HCT116 (cell line): ENCODE results near the gene GFPT2. TPM values are rescaled to one million over a fixed set of nuclear protein-coding genes. Genes with fewer than 3 reads are reported as not detected.

ENCODE experiments used
- ATAC-seq: fragments of 200-7000 bp; cut with Tn5 transposase; 2 replicates; pipeline ENCODE4 v1.9.1; 2020; ENCODE audit warnings: mild to moderate bottlenecking, moderate library complexity
- BruUV-seq: library from RNA; stranded (reverse); fragments of 400-500 nt; replicated peaks from 2 replicates; lab custom pipeline; 2021; lab: Mats Ljungman, UMichigan
- CTCF ChIA-PET: fragments of 300-600 bp; sonication (Branson Sonifier 250); formaldehyde crosslinking; loops from one replicate; lab custom pipeline; 2021; ENCODE audit warnings: antibody characterized with exemption; lab: Charles Lee
- POLR2A ChIA-PET: fragments of 300-600, 350-600 bp; sonication (Branson Sonifier 250); formaldehyde crosslinking; loops from one replicate; lab custom pipeline; 2021; ENCODE audit warnings: antibody characterized with exemption; lab: Charles Lee
- RAD21 ChIA-PET, 2 experiments: fragments of 300-600 bp; sonication (Branson Sonifier 250); formaldehyde crosslinking; loops; one replicate each; lab custom pipeline; 2023; ENCODE audit warnings: low total read pairs in 2 of 2; ENCODE audit not compliant: uncharacterized antibody in 2 of 2, unreplicated experiment in 2 of 2, low non-redundant PET in 1 of 2; lab: Charles Lee
- DNase-seq: peaks from one replicate; pipeline ENCODE4 v3.0.0-alpha.2; 2010; ENCODE audit warnings: low read depth, low spot score
- H2AFZ ChIP-seq: fragments of 200-600 bp; shearing (Covaris generic), sonication (generic); 2 replicates; pipeline ENCODE4 v1.6.1; 2017; ENCODE audit warnings: low read depth, mixed run types, mixed read lengths, antibody characterized with exemption, low read length; ENCODE audit not compliant: poor library complexity, severe bottlenecking
- H3K27ac ChIP-seq: 2 replicates; pipeline ENCODE4 v1.5.1; 2012; ENCODE audit warnings: low read depth, low read length
- H3K27me3 ChIP-seq: fragments of 200-600 bp; sonication (generic); 2 replicates; pipeline ENCODE4 v1.6.1; 2016; ENCODE audit warnings: mixed run types, low read length, mixed read lengths; ENCODE audit not compliant: insufficient read depth
- H3K36me3 ChIP-seq, 2 experiments: fragments of 200-500 bp in 1 of 2; fragments of 200-600 bp in 1 of 2; sonication (Bioruptor generic) in 1 of 2; sonication (generic) in 1 of 2; 2 replicates each; pipeline versions ENCODE4 v1.5.1 to v1.6.1; 2014 to 2016; ENCODE audit warnings: low read length in 2 of 2, inconsistent platforms in 1 of 2, mixed read lengths in 1 of 2, mixed run types in 1 of 2; ENCODE audit not compliant: insufficient read depth in 2 of 2, control insufficient read depth in 1 of 2
- H3K4me1 ChIP-seq, 2 experiments: fragments of 200-600 bp in 1 of 2; sonication (generic) in 1 of 2; 2 replicates each; pipeline versions ENCODE4 v1.5.1 to v1.6.1; 2012 to 2017; ENCODE audit warnings: low read length in 2 of 2, inconsistent platforms in 1 of 2, mild to moderate bottlenecking in 1 of 2, mixed read lengths in 1 of 2, mixed run types in 1 of 2, moderate library complexity in 1 of 2; ENCODE audit not compliant: insufficient read depth in 2 of 2, control insufficient read depth in 1 of 2
- H3K4me2 ChIP-seq: fragments of 200-600 bp; sonication (generic); 2 replicates; pipeline ENCODE4 v1.6.1; 2017; ENCODE audit warnings: mixed run types, low read length, mixed read lengths
- H3K4me3 ChIP-seq, 2 experiments: fragments of 200-600 bp in 1 of 2; sonication (generic) in 1 of 2; replicated peaks in 1 of 2; 2 replicates each; pipeline ENCODE4 v1.5.1; 2011 to 2016; ENCODE audit warnings: low read length in 2 of 2, control low read depth in 1 of 2, low read depth in 1 of 2, mild to moderate bottlenecking in 1 of 2, mixed read lengths in 1 of 2, mixed run types in 1 of 2
- H3K79me2 ChIP-seq: fragments of 200-600 bp; sonication (generic); 2 replicates; pipeline ENCODE4 v1.6.1; 2017; ENCODE audit warnings: mild to moderate bottlenecking, mixed run types, low read length, moderate library complexity, mixed read lengths; ENCODE audit not compliant: insufficient read depth
- H3K9ac ChIP-seq: fragments of 200-600 bp; sonication (generic); 2 replicates; pipeline ENCODE4 v1.6.1; 2016; ENCODE audit warnings: low read length, mixed read lengths
- H3K9me2 ChIP-seq: fragments of 200-600 bp; sonication (generic), shearing (Covaris generic); 2 replicates; pipeline ENCODE4 v1.6.1; 2017; ENCODE audit warnings: mixed run types, mild to moderate bottlenecking, moderate library complexity; ENCODE audit not compliant: insufficient read depth
- H3K9me3 ChIP-seq, 2 experiments: fragments of 200-500 bp in 1 of 2; fragments of 200-600 bp in 1 of 2; sonication (Bioruptor generic) in 1 of 2; sonication (generic) in 1 of 2; 2 replicates each; pipeline ENCODE4 v1.6.1; 2014 to 2017; ENCODE audit warnings: low read length in 2 of 2, mixed read lengths in 2 of 2, inconsistent platforms in 1 of 2, low read depth in 1 of 2, mild to moderate bottlenecking in 1 of 2, mixed run types in 1 of 2, moderate library complexity in 1 of 2; ENCODE audit not compliant: control insufficient read depth in 1 of 2, insufficient read depth in 1 of 2
- H4K20me1 ChIP-seq: fragments of 200-600 bp; sonication (generic), shearing (Covaris generic); 2 replicates; pipeline ENCODE4 v1.6.1; 2017; ENCODE audit warnings: mixed run types, mild to moderate bottlenecking, moderate library complexity; ENCODE audit not compliant: insufficient read depth
- ATF3 ChIP-seq: IDR thresholded peaks from 2 replicates; pipeline ENCODE4 v1.6.1; 2012
- ELF1 ChIP-seq: IDR thresholded peaks from 2 replicates; pipeline ENCODE4 v1.6.1; 2012; ENCODE audit warnings: low read depth, borderline replicate concordance
- MAX ChIP-seq: IDR thresholded peaks from 2 replicates; pipeline ENCODE4 v1.6.1; 2012
- POLR2AphosphoS5 ChIP-seq: IDR thresholded peaks from 2 replicates; pipeline ENCODE4 v1.6.1; 2011; ENCODE audit warnings: mild to moderate bottlenecking, low read depth, low read length, moderate library complexity
- SIN3A ChIP-seq: IDR thresholded peaks from 2 replicates; pipeline ENCODE4 v1.6.1; 2012; ENCODE audit warnings: low read depth
- TCF7L2 ChIP-seq: IDR thresholded peaks from 2 replicates; pipeline ENCODE4 v1.7.0; 2011; ENCODE audit warnings: borderline replicate concordance, inconsistent platforms; ENCODE audit not compliant: insufficient read depth, insufficient read length; ENCODE audit errors: extremely low read depth
- ZFX ChIP-seq: fragments of 450-650 bp; IDR thresholded peaks from 2 replicates; pipeline ENCODE4 v1.6.1; 2017
- intact Hi-C: fragments of 100-400 bp; cut with micrococcal nuclease; formaldehyde crosslinking; loops from 2 replicates; pipeline ENCODE4 v1.10.0; 2022
- total RNA-seq: library from RNA; stranded (reverse); gene quantifications from one replicate; pipeline ENCODE4 v1.2.1, GENCODE V29; 2021; ENCODE audit not compliant: unreplicated experiment
- TF ChIP-seq, protein P1 (sequence below): IDR thresholded peaks from 2 replicates; pipeline ENCODE4 v1.6.1; 2011; ENCODE audit warnings: mild to moderate bottlenecking, low read length, moderate library complexity; ENCODE audit not compliant: insufficient replicate concordance; ENCODE audit errors: extremely low read depth

GFPT2 gene
- total RNA-seq, 1 experiment from 2014 or later = 16.1 TPM

- intact Hi-C loops = no loop called here
- Histone ChIP-seq H3K36me3 (no peaks in the 10 kb centered on the region), H3K27ac (no peak overlapping the region), H2AFZ (no peak overlapping the region), H3K9me3 (no peaks in the 10 kb centered on the region), H3K4me2 (no peak overlapping the region), H3K79me2 (no peaks in the 10 kb centered on the region), H3K9ac (no peak overlapping the region), H3K4me3 (no peak overlapping the region), H3K9me2 (no peaks in the 10 kb centered on the region), H3K27me3 (no peaks in the 10 kb centered on the region), H4K20me1 (no peaks in the 10 kb centered on the region), H3K4me1 (no peaks in the 10 kb centered on the region)
- RAD21 ChIA-PET = no interaction called here
- no peak for ATAC-seq
- POLR2A ChIA-PET = no interaction called here
- DNase-seq = no peak
- no TSS peak for BruUV-seq
- CTCF ChIA-PET = no interaction called here
- TF ChIP-seq POLR2AphosphoS5 (no peak), TCF7L2 (no peak), MAX (no peak), SIN3A (no peak), ELF1 (no peak), ATF3 (no peak), ZFX (no peak)
- TF ChIP-seq, protein P1, sequence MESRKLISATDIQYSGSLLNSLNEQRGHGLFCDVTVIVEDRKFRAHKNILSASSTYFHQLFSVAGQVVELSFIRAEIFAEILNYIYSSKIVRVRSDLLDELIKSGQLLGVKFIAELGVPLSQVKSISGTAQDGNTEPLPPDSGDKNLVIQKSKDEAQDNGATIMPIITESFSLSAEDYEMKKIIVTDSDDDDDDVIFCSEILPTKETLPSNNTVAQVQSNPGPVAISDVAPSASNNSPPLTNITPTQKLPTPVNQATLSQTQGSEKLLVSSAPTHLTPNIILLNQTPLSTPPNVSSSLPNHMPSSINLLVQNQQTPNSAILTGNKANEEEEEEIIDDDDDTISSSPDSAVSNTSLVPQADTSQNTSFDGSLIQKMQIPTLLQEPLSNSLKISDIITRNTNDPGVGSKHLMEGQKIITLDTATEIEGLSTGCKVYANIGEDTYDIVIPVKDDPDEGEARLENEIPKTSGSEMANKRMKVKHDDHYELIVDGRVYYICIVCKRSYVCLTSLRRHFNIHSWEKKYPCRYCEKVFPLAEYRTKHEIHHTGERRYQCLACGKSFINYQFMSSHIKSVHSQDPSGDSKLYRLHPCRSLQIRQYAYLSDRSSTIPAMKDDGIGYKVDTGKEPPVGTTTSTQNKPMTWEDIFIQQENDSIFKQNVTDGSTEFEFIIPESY = no peak
Measured at GRCh38 chr5:180382926-180383325, 29.8 kb upstream of the GFPT2 start.
